HG03039 (cell line): ENCODE results near the gene RCSD1.
A peak's percentile ranks its signal among the peaks of the same experiment; 100 is the strongest.
"Not testable (repeated sequence)": the region's sequence is repeated elsewhere in the genome, so short reads cannot be mapped to it uniquely, and the experiment has no call there.

ENCODE experiments used
- ATAC-seq: cut with Tn5 transposase; IDR thresholded peaks from one replicate; pipeline ENCODE4 v1.9.1; 2021; ENCODE audit warnings: mild to moderate bottlenecking, moderate library complexity; ENCODE audit not compliant: unreplicated experiment

Gene RCSD1

DNA sequence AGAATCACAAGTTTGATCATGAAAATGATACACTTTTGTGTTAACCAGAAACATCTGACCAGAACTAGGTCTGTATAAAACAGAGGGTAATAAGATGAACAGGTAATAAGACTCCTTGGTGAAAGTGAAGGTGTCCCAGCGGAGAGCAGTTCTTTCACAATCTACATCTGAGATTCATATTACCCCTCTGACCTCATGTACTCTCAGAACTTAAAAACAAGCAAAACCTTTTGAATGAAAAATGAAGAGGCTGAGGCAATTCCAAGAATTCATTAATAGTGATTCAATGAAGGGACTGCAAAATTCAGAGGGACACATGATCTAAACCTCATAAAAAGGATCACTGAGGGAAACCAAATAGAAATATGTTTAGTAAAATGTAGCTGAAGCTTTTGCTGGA lies 80.8 kb downstream of the RCSD1 start:
- no peak for ATAC-seq

- ATAC-seq, result no peak
These were observed 81.8 kb downstream of the RCSD1 start for GRCh38 chr1:167711797-167712196.

DNA sequence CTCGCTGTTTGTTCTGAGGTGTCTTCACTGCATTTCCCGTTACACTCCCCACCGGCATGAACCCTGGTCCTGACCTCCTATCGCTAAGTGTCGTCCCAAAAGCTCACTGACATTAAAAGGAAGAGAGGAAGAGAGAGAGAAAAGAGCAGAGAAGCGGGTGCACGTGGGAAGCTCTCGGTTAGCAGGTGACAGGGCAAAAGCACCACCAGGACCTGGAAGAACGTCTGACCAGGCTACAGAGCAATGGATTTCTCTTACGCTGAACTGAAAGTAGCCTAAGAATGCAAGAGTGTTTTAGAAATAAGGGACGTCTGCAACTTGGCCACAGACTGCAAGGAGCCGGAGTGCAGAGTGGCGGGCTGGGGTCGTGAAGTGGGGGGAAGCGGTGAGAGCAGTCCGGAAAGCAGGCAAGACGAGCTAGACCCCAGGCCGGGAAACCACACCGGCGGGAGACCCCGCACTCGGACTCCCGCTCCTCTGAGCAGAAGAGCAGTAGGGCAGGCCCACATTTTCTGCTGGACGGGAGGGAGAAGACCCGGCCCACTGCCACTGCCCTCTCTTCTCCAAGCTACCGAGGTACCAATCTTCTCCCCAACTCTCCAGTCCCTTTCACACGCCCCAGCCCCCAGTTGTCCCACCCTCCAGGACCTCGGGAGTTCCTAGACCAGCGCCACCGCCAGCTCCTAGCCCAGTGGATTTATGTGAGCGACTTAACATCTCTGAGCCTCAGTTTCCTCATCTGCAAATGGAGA lies 83.5 kb downstream of the RCSD1 start:
- no peak for ATAC-seq

GRCh38 chr1:167714098-167714438 lies 84.0 kb downstream of the RCSD1 start:
- peak; percentile 44 for ATAC-seq

DNA sequence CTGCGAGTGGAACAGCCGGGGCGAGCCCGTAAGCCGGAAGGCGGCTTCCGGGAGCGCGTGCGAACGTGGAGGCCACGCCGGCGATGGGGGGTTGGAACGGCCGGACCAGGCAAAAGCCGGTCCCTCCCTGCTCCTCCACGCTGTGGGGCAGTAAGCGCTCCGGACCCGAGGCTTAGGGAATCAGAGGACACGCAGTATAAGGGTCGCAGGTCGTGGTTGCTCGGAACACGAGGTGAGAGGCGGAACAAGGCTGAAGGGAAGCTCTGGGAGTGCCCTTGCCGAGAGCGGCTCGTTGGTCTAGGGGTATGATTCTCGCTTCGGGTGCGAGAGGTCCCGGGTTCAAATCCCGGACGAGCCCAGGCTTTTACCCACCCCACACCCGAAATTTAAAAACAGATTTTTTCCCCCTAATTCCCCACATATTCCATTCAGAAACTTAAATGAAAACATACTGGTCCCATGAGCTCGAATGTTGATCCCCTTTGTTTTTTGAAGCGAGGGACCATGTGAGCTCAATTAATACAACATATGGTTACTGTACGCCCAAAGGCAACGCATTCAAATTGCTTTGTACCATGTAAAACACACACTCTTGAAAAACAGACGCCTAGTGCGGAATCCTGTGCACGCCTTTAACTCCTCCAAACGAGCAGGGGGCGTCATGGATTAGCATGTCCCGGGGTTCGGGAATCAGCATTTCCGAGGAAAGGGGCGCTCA lies 84.6 kb downstream of the RCSD1 start:
- peak; percentile 46 for ATAC-seq

GRCh38 chr1:167715157-167715999 lies 85.3 kb downstream of the RCSD1 start:
- peak; percentile 36 for ATAC-seq

GRCh38 chr1:167716000-167716271 lies 85.9 kb downstream of the RCSD1 start:
- no peak for ATAC-seq

DNA sequence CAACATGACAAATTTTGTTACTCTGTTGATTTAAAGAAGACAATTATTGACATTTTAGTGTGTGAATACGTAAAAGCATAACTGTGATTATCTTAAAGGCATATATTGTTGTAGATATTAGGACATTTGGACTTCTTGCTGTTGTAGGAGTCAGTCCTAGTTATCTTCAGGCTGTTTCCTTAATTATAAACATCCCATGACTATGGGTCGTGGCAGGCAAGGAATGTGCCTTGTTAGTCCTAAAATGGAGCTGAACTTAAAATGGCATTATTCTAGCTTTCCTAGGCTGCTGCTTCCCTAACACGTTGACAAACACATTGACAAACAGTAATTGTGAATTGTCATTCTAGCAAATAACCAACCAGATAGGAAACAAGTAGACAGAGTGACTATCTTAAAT lies 87.3 kb downstream of the RCSD1 start:
- ATAC-seq, result no peak

- ATAC-seq, result no peak
These were observed 89.1 kb downstream of the RCSD1 start for GRCh38 chr1:167718914-167719691.

GRCh38 chr1:167719715-167720421 lies 89.8 kb downstream of the RCSD1 start:
- not testable (repeated sequence) for ATAC-seq

GRCh38 chr1:167720965-167721616 lies 91.1 kb downstream of the RCSD1 start:
- no peak for ATAC-seq

- ATAC-seq, result peak; percentile 94
These were observed 91.7 kb downstream of the RCSD1 start, which contains the start of gene MPZL1 for GRCh38 chr1:167721617-167722151. Gene MPZL1 (plus strand): TSS chr1:167721982. CDS start chr1:167722152, 170 bp downstream.

GRCh38 chr1:167722152-167722869 lies 92.3 kb downstream of the RCSD1 start:
- peak; percentile 28 for ATAC-seq

GRCh38 chr1:167722870-167723251 lies 92.8 kb downstream of the RCSD1 start:
- no peak for ATAC-seq

GRCh38 chr1:167723707-167724323 lies 93.8 kb downstream of the RCSD1 start:
- ATAC-seq, result no peak

GRCh38 chr1:167726008-167726407 lies 96.0 kb downstream of the RCSD1 start:
- no peak for ATAC-seq

GRCh38 chr1:167728818-167729410 lies 98.9 kb downstream of the RCSD1 start:
- ATAC-seq, result no peak

GRCh38 chr1:167734227-167734626 lies 104.2 kb downstream of the RCSD1 start:
- ATAC-seq, result no peak
